PC-9 (cell line): ENCODE measurements around the gene CRLF3. TPM values are rescaled to one million over a fixed set of nuclear protein-coding genes. Genes with fewer than 3 reads are reported as not detected.
"Not testable (repeated sequence)": the region's sequence is repeated elsewhere in the genome, so short reads cannot be mapped to it uniquely, and the experiment has no call there.

ENCODE experiments used
- BruUV-seq: library from RNA; stranded (reverse); fragments of 400-500 nt; replicated peaks from 2 replicates; lab custom pipeline; 2021; lab: Mats Ljungman, UMichigan
- CTCF ChIA-PET: fragments of 300-600 bp; sonication (Branson Sonifier 250); formaldehyde crosslinking; loops from one replicate; lab custom pipeline; 2022; ENCODE audit warnings: antibody characterized with exemption; lab: Charles Lee
- POLR2A ChIA-PET: fragments of 300-600 bp; sonication (Branson Sonifier 250); formaldehyde crosslinking; loops from one replicate; lab custom pipeline; 2022; ENCODE audit warnings: antibody characterized with exemption; ENCODE audit not compliant: unreplicated experiment; lab: Charles Lee
- DNase-seq, 2 experiments: peaks; one replicate each; pipeline versions ENCODE4 v3.0.0 to v3.0.0-alpha.2; 2015 to 2022; ENCODE audit warnings: mixed read lengths in 1 of 2
- H2AFZ ChIP-seq: fragments of 200-600 bp; sonication (generic); 2 replicates; pipeline ENCODE4 v1.8.1; 2017; ENCODE audit warnings: antibody characterized with exemption
- H3F3A ChIP-seq: fragments of 200-600 bp; sonication (generic); 2 replicates; pipeline ENCODE4 v1.8.1; 2017; ENCODE audit warnings: antibody characterized with exemption, mild to moderate bottlenecking, low read depth; ENCODE audit not compliant: insufficient read depth
- H3K27ac ChIP-seq: fragments of 200-600 bp; sonication (generic); 2 replicates; pipeline ENCODE4 v1.6.1; 2016; ENCODE audit warnings: mixed run types
- H3K27me3 ChIP-seq: fragments of 200-600 bp; sonication (generic); 2 replicates; pipeline ENCODE4 v1.6.1; 2016; ENCODE audit warnings: low read depth, mixed run types; ENCODE audit not compliant: insufficient read depth
- H3K36me3 ChIP-seq: fragments of 200-600 bp; sonication (generic); 2 replicates; pipeline ENCODE4 v1.6.1; 2016; ENCODE audit warnings: low read depth, mixed run types
- H3K4me1 ChIP-seq: fragments of 200-600 bp; sonication (generic); replicated peaks from 2 replicates; pipeline ENCODE4 v1.6.1; 2016; ENCODE audit warnings: mixed run types; ENCODE audit not compliant: insufficient read depth
- H3K4me2 ChIP-seq: fragments of 200-600 bp; sonication (generic); 2 replicates; pipeline ENCODE4 v1.6.1; 2017; ENCODE audit warnings: mixed run types
- H3K4me3 ChIP-seq: fragments of 200-600 bp; sonication (generic); 2 replicates; pipeline ENCODE4 v1.6.1; 2016; ENCODE audit warnings: mixed run types
- H3K79me2 ChIP-seq: fragments of 200-600 bp; sonication (generic); 2 replicates; pipeline ENCODE4 v1.6.1; 2017; ENCODE audit warnings: low read depth, mixed run types
- H3K9me2 ChIP-seq: fragments of 200-600 bp; sonication (generic); 2 replicates; pipeline ENCODE4 v1.8.1; 2017; ENCODE audit warnings: mild to moderate bottlenecking; ENCODE audit not compliant: insufficient read depth
- H3K9me3 ChIP-seq: fragments of 200-600 bp; sonication (generic); 2 replicates; pipeline ENCODE4 v1.8.1; 2016; ENCODE audit warnings: low read depth; ENCODE audit not compliant: insufficient read depth
- H4K20me1 ChIP-seq: fragments of 200-600 bp; sonication (generic); 2 replicates; pipeline ENCODE4 v1.8.1; 2017; ENCODE audit not compliant: insufficient read depth
- CTCF ChIP-seq: fragments of 200-600 bp; sonication (generic); conservative IDR thresholded peaks from 2 replicates; pipeline ENCODE4 v1.6.1; 2017; ENCODE audit warnings: mixed run types, antibody characterized with exemption, mild to moderate bottlenecking, moderate library complexity
- EZH2 ChIP-seq: fragments of 200-600 bp; sonication (generic); IDR thresholded peaks from 2 replicates; pipeline ENCODE4 v1.8.0; 2017; ENCODE audit warnings: antibody characterized with exemption, low read depth
- intact Hi-C: fragments of 100-400 bp; cut with micrococcal nuclease; formaldehyde crosslinking; loops from one replicate; pipeline ENCODE4 v1.10.0; 2022; ENCODE audit not compliant: unreplicated experiment
- total RNA-seq: library from RNA; stranded (reverse); gene quantifications from 2 replicates; pipeline ENCODE4 v1.2.3, GENCODE V29; 2021

Gene CRLF3
- total RNA-seq, 1 experiment from 2014 or later: 12.9 TPM

DNA sequence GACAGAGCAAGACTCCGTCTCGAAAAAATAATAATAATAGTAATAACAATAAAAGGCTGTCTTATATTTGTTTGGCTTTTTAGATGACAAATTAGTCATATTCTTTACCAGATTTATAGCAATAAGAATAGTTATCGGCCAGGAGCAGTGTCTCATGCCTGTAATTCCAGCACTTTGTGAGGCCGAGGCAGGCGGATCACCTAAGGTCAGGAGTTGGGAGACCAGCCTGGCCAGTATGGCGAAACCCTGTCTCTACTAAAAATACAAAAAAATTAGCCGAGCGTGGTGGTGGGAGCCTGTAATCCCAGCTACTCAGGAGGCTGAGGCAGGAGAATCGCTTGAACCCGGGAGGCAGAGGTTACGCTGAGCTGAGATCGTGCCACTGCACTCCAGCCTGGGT is 10.3 kb downstream of the CRLF3 start:
- DNase-seq, CTCF ChIA-PET, H3K4me1 ChIP-seq, H3K9me3 ChIP-seq, H3K4me2 ChIP-seq, H2AFZ ChIP-seq, H3K36me3 ChIP-seq, H3K4me3 ChIP-seq, H3K27me3 ChIP-seq, BruUV-seq, H3K9me2 ChIP-seq, H3F3A ChIP-seq, intact Hi-C loops, POLR2A ChIA-PET, H4K20me1 ChIP-seq, H3K27ac ChIP-seq: not testable (repeated sequence)
- H3K79me2 ChIP-seq: peaks cover 36% of the 10 kb centered on the region

DNA sequence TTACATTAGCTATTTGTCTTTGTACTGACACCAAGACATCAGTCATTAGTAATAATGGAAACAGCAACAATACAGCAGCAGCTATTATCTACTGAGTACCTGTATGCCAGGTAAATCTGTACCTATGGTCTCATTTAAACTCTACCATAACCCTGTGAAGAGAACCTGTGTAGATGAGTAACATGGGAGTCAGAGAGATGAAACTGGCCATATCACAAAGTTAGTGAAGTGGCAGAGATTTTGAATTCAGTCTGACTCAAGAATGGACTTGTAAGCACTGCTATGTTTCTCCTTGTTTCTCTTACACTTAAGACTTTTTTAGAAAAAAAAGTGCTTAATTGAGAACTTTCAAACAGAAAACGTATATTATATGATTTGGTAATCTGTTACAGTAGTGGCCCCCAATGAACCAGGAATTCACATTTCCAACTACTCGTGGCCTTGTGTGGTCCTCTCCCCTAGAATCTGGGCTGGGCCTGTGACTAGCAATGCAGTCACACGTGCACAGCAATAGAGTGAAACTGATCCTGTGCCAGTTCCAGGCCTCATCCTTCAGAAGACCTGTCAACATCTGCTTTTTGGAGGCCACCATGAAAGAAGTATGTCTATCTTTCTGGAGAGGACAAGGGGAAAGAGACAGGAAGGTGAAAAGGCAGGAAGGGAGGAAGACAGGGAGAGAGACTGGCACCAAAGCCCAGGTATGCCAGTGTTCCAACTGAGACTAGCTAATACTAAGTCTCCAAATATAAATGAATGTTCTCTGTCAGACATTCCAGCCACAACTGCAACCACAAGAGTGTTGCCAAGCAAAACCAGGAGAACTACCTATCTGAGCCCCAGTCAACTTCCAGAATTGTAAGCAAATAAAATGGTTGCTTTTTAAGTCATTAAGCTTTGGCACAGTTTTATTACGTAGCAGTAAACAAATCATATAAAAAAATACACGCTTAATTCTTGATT is 12.0 kb downstream of the CRLF3 start:
- DNase-seq: no peak
- Histone ChIP-seq H3K27me3 (no peaks in the 10 kb centered on the region), H3K27ac (no peak overlapping the region), H3K79me2 (peaks cover 28% of the 10 kb centered on the region; the same call in 1 of the 2 replicates), H3K4me1 (no peaks in the 10 kb centered on the region; the same call in 1 of the 2 replicates), H3K9me3 (no peaks in the 10 kb centered on the region), H4K20me1 (peaks cover 2% of the 10 kb centered on the region; the same call in 1 of the 2 replicates), H3K36me3 (no peaks in the 10 kb centered on the region), H3K4me3 (no peak overlapping the region), H3F3A (peaks cover 13% of the 10 kb centered on the region; the same call in 1 of the 2 replicates), H3K9me2 (no peaks in the 10 kb centered on the region), H2AFZ (no peak overlapping the region), H3K4me2 (no peak overlapping the region)
- no peak for TF ChIP-seq CTCF
- no peak for TF ChIP-seq EZH2
- ChIA-PET CTCF (no interaction called here), POLR2A (no interaction called here)
- intact Hi-C loops: no loop called here
- no TSS peak for BruUV-seq

GRCh38 chr17:30809867-30810266 is 14.6 kb downstream of the CRLF3 start:
- ChIA-PET CTCF (interaction anchor here (0.6 kb wide), 1 partner anchor 333 kb away, joined by 4 read pairs; no protein-coding TSS in a partner anchor), POLR2A (interaction anchor here (0.6 kb wide), 1 partner anchor 22 kb away, joined by 4 read pairs; no protein-coding TSS in a partner anchor)
- Histone ChIP-seq H3K4me3 (no peak overlapping the region), H3F3A (peaks cover 15% of the 10 kb centered on the region; the same call in 1 of the 2 replicates), H3K4me1 (no peaks in the 10 kb centered on the region; the same call in 1 of the 2 replicates), H3K9me2 (no peaks in the 10 kb centered on the region), H4K20me1 (peaks cover 2% of the 10 kb centered on the region; the same call in 1 of the 2 replicates), H3K36me3 (no peaks in the 10 kb centered on the region), H3K9me3 (no peaks in the 10 kb centered on the region), H3K27me3 (no peaks in the 10 kb centered on the region), H3K4me2 (no peak overlapping the region), H3K79me2 (peaks cover 20% of the 10 kb centered on the region; the same call in 1 of the 2 replicates), H2AFZ (no peak overlapping the region), H3K27ac (no peak overlapping the region)
- DNase-seq: no peak
- TF ChIP-seq CTCF: no peak
- TF ChIP-seq EZH2: no peak
- intact Hi-C loops: no loop called here
- no TSS peak for BruUV-seq
